Hepatocyte (in vitro differentiated cells): ENCODE measurements around the gene TCL1A. TPM values are rescaled to one million over a fixed set of nuclear protein-coding genes. Genes with fewer than 3 reads are reported as not detected.

Source experiments
- DNase-seq: peaks from one replicate; pipeline ENCODE4 v3.0.0-alpha.2; 2016; ENCODE audit warnings: low spot score
- H2AFZ ChIP-seq: fragments of 200-600 bp; sonication (generic); 2 replicates; pipeline ENCODE4 v1.6.0; 2016; ENCODE audit warnings: antibody characterized with exemption, mild to moderate bottlenecking
- H3K27ac ChIP-seq: fragments of 200-600 bp; sonication (generic); 2 replicates; pipeline ENCODE4 v1.5.1; 2016; ENCODE audit warnings: mild to moderate bottlenecking
- H3K27me3 ChIP-seq: fragments of 200-600 bp; sonication (generic); 2 replicates; pipeline ENCODE4 v1.6.1; 2016
- H3K36me3 ChIP-seq: fragments of 200-600 bp; sonication (generic); replicated peaks from 2 replicates; pipeline ENCODE4 v1.5.1; 2016; ENCODE audit warnings: low read depth; ENCODE audit not compliant: insufficient read depth
- H3K4me1 ChIP-seq: fragments of 200-600 bp; sonication (generic); 2 replicates; pipeline ENCODE4 v1.5.1; 2016; ENCODE audit warnings: mild to moderate bottlenecking, moderate library complexity; ENCODE audit not compliant: insufficient read depth
- H3K4me2 ChIP-seq: fragments of 200-600 bp; sonication (generic); 2 replicates; pipeline ENCODE4 v1.6.0; 2016
- H3K4me3 ChIP-seq: fragments of 200-600 bp; sonication (generic); 2 replicates; pipeline ENCODE4 v1.5.1; 2016; ENCODE audit warnings: mild to moderate bottlenecking
- H3K79me2 ChIP-seq: fragments of 200-600 bp; sonication (generic); 2 replicates; pipeline ENCODE4 v1.6.0; 2017; ENCODE audit warnings: mild to moderate bottlenecking
- H3K9me2 ChIP-seq: fragments of 200-600 bp; sonication (generic); replicated peaks from 2 replicates; pipeline ENCODE4 v1.6.0; 2017; ENCODE audit warnings: mild to moderate bottlenecking; ENCODE audit not compliant: insufficient read depth
- H3K9me3 ChIP-seq: fragments of 200-600 bp; sonication (generic); 2 replicates; pipeline ENCODE4 v1.5.1; 2016; ENCODE audit warnings: low read depth, mild to moderate bottlenecking
- H4K20me1 ChIP-seq: fragments of 200-600 bp; sonication (generic); 2 replicates; pipeline ENCODE4 v1.6.0; 2016; ENCODE audit warnings: mild to moderate bottlenecking; ENCODE audit not compliant: insufficient read depth, poor library complexity, severe bottlenecking
- CTCF ChIP-seq: fragments of 200-600 bp; sonication (generic); IDR thresholded peaks from 2 replicates; pipeline ENCODE4 v1.5.1; 2016; ENCODE audit warnings: antibody characterized with exemption, mild to moderate bottlenecking; ENCODE audit not compliant: poor library complexity
- EZH2 ChIP-seq: fragments of 200-600 bp; sonication (generic); IDR thresholded peaks from 2 replicates; pipeline ENCODE4 v1.6.1; 2016; ENCODE audit warnings: antibody characterized with exemption, mild to moderate bottlenecking, borderline replicate concordance
- EZH2phosphoT487 ChIP-seq: fragments of 200-600 bp; sonication (generic); IDR thresholded peaks from one replicate; pipeline ENCODE4 v1.6.1; 2018; ENCODE audit warnings: antibody characterized with exemption, mild to moderate bottlenecking, low read depth, moderate library complexity; ENCODE audit not compliant: unreplicated experiment, severe bottlenecking
- WGBS: methylation state at CpG from one replicate; pipeline ENCODE4 v1.1.6; 2016; ENCODE audit warnings: low lambda C conversion rate; ENCODE audit errors: missing lambda C conversion rate; 5-methylcytosine and 5-hydroxymethylcytosine counted together
- polyA plus RNA-seq: library from polyadenylated mRNA; unstranded; fragments of >200 nt; fragmentation: Nextera tagmentation; extraction: Ambion mirVana; gene quantifications from 2 replicates; pipeline ENCODE4 v1.2.1, GENCODE V29; 2016
- total RNA-seq: library from RNA; depleted of rRNA; stranded (reverse); fragments of >200 nt; gene quantifications from 2 replicates; pipeline ENCODE4 v1.2.3, GENCODE V29; 2014

The TCL1A gene
- total and polyA plus RNA-seq, 2 experiments from 2014 or later: not detected

DNA sequence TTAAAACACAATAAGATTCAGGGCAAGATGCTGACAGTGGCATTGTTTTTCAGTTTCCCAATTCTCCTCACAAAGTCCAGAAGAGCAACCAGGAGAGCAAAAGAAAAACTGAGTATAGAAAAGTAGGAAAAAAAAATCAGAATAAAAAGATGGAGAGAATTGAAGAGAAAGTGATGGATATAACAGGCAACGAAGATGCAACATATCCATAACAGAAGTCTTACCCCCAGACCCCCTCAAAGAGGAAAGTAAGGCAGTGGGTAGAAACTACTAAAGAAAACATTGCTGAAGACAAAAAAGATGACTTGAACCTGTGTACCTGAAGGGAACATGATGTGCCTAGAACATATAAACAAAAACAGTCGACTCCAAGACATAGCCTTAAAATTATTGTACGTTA lies 10.6 kb downstream of the TCL1A start:
- Histone ChIP-seq H3K4me2 (no peak overlapping the region), H3K79me2 (no peaks in the 10 kb centered on the region), H3K4me1 (no peaks in the 10 kb centered on the region), H3K9me3 (no peaks in the 10 kb centered on the region), H2AFZ (no peak overlapping the region), H3K27ac (no peak overlapping the region), H3K4me3 (no peak overlapping the region), H3K9me2 (no peaks in the 10 kb centered on the region), H4K20me1 (no peaks in the 10 kb centered on the region), H3K36me3 (peaks cover 3% of the 10 kb centered on the region), H3K27me3 (peaks cover 34% of the 10 kb centered on the region)
- WGBS: 82% methylated on average over 3 of the region's 3 CpGs
- TF ChIP-seq CTCF (no peak), EZH2 (no peak)
- no peak for DNase-seq

DNA sequence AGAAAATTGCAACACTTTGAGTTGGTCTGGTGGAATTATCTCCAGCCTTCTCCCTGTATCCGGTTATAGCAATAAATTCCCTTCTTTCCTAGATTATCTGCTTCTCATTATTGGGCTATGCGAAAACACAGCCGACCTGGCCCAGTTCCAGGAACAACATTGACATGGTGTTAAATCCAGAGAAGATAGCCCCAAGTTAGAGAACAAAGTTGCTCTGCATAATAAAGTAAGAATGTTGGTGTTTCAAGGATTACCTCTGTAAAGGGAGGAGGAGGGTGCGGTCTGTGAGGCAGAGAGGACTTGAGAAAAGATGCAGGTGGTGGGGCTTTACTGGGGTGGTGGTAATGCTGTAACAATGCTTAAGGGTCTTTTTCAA lies 12.1 kb downstream of the TCL1A start:
- H4K20me1 ChIP-seq: no peaks in the 10 kb centered on the region
- H3K79me2 ChIP-seq: no peaks in the 10 kb centered on the region
- H3K36me3 ChIP-seq: peaks cover 3% of the 10 kb centered on the region
- WGBS: 19% methylated on average over 4 of the region's 4 CpGs
- DNase-seq: peak; percentile 41
- TF ChIP-seq EZH2 (no peak), CTCF (no peak), EZH2phosphoT487 (no peak)
- H3K4me1 ChIP-seq: no peaks in the 10 kb centered on the region
- H3K9me3 ChIP-seq: no peaks in the 10 kb centered on the region
- H3K27ac ChIP-seq: no peak overlapping the region
- no peak overlapping the region for H3K4me3 ChIP-seq
- H2AFZ ChIP-seq: no peak overlapping the region
- no peak overlapping the region for H3K4me2 ChIP-seq
- peaks cover 37% of the 10 kb centered on the region for H3K27me3 ChIP-seq
- no peaks in the 10 kb centered on the region for H3K9me2 ChIP-seq

DNA sequence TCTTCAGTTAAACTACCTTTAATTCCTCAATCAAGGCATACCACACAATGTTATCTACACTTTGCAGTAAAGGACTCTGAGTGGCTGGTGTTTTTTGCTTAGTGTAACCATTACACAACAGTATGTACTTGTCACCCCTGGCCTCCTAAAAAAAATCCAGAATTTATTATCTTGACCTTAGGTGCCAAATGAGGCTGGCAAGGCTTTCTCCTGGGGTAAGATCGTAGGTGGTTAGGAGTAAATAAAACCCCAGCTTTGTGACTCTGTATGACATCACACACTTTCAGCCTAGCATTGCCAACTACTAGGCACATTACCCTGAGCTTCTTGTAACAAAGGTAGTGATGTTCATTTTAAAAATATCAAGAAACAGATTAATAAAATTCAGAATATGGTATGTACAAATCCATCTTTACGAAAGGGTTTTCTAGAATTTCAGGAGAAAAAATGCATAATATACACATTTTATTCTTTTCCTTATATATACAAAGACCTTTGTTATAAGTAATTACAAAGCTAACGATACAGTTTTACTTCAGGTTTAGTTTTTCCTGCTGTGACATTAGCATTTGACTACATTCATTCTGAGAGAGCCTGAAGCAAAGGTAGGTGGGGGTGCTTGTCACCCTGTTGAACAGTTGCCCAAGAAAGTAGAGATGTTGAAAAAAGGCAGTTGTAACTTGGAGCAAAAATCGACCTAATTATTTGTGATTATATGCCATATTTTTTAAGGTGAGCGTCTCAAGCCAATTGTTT lies 13.5 kb downstream of the TCL1A start:
- peaks cover 37% of the 10 kb centered on the region for H3K27me3 ChIP-seq
- WGBS: 49% methylated on average over 5 of the region's 5 CpGs
- no peaks in the 10 kb centered on the region for H3K4me1 ChIP-seq
- no peaks in the 10 kb centered on the region for H3K79me2 ChIP-seq
- no peak overlapping the region for H3K4me3 ChIP-seq
- peaks cover 3% of the 10 kb centered on the region for H3K36me3 ChIP-seq
- TF ChIP-seq EZH2phosphoT487 (no peak), CTCF (no peak), EZH2 (no peak)
- H3K27ac ChIP-seq: no peak overlapping the region
- H3K4me2 ChIP-seq: no peak overlapping the region
- no peak overlapping the region for H2AFZ ChIP-seq
- H3K9me3 ChIP-seq: no peaks in the 10 kb centered on the region
- no peaks in the 10 kb centered on the region for H3K9me2 ChIP-seq
- DNase-seq: no peak
- no peaks in the 10 kb centered on the region for H4K20me1 ChIP-seq
